ENCODE results near the gene CORO1C.

DNA sequence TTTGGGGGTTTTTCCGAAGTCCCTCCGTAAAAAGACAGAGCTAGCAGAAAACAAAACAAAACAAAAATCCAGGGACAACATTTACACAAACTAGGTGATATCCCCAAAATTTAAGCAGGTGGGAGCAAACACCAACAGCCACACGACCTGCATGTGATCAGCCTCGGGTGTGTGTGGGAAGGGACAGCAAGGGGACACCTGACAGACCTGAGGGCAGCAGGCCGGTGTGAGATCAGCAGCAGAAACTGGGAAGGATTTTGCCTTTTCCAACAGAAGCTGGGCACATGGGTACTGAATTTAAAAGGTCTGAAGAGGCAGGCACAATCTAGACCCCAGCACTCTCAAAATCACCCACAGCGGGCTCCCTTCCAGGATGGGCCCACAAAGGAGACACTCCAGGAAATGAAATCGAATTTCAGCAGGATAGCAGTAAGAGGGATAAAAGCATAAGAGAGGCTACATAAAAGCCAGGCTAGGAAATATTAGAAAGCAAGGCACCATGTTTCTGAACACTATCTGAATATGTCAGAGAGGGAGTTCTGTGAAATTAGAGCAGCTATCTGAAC is 61.2 kb downstream of the CORO1C start:
- no peak for TF ChIP-seq EZH2 (IDR thresholded peaks at IDR 0.05; ENCODE audit: borderline replicate concordance, low read depth, low read length, poor library complexity, severe bottlenecking)
- no peak for TF ChIP-seq CTCF (conservative IDR thresholded peaks at IDR 0.05; ENCODE audit: low read depth, low read length)
